Panc1 (cell line): ENCODE results near the gene XIST. TPM values are rescaled to one million over a fixed set of nuclear protein-coding genes. Genes with fewer than 3 reads are reported as not detected.
A peak's percentile ranks its signal among the peaks of the same experiment; 100 is the strongest.

ENCODE experiments used
- ATAC-seq: fragments of 200-7000 bp; cut with Tn5 transposase; 2 replicates; pipeline ENCODE4 v1.9.1; 2020; ENCODE audit warnings: mild to moderate bottlenecking, moderate library complexity
- BruUV-seq: library from RNA; stranded (reverse); fragments of 400-500 nt; replicated peaks from 2 replicates; lab custom pipeline; 2021; lab: Mats Ljungman, UMichigan
- CTCF ChIA-PET: fragments of 300-600 bp; sonication (Branson Sonifier 250); formaldehyde crosslinking; loops from one replicate; lab custom pipeline; 2022; ENCODE audit warnings: antibody characterized with exemption; lab: Charles Lee
- POLR2A ChIA-PET: fragments of 300-600 bp; sonication (Branson Sonifier 250); formaldehyde crosslinking; loops from one replicate; lab custom pipeline; 2022; ENCODE audit warnings: antibody characterized with exemption; lab: Charles Lee
- DNase-seq: peaks from one replicate; pipeline ENCODE4 v3.0.0-alpha.2; 2010; ENCODE audit warnings: low read depth, low spot score
- H3K27ac ChIP-seq: 2 replicates; pipeline ENCODE4 v1.5.1; 2011; ENCODE audit warnings: mild to moderate bottlenecking, low read length, inconsistent platforms
- H3K27me3 ChIP-seq: fragments of 200-500 bp; sonication (Bioruptor generic); 2 replicates; pipeline ENCODE4 v1.6.0; 2014; ENCODE audit warnings: low read length, inconsistent platforms; ENCODE audit not compliant: control insufficient read depth, insufficient read depth
- H3K36me3 ChIP-seq: fragments of 200-500 bp; sonication (Bioruptor generic); 2 replicates; pipeline ENCODE4 v1.5.1; 2014; ENCODE audit warnings: inconsistent platforms, mild to moderate bottlenecking, low read length, moderate library complexity; ENCODE audit not compliant: control insufficient read depth, insufficient read depth
- H3K4me1 ChIP-seq: 2 replicates; pipeline ENCODE4 v1.5.1; 2011; ENCODE audit warnings: inconsistent platforms, mild to moderate bottlenecking, low read length, moderate library complexity; ENCODE audit not compliant: control insufficient read depth, insufficient read depth
- H3K4me3 ChIP-seq, 2 experiments: 2 replicates each; pipeline ENCODE4 v1.5.1; 2011 to 2012; ENCODE audit warnings: low read depth in 2 of 2, low read length in 2 of 2, mild to moderate bottlenecking in 2 of 2, inconsistent platforms in 1 of 2, moderate library complexity in 1 of 2
- H3K9me3 ChIP-seq: fragments of 200-500 bp; sonication (Bioruptor generic); 2 replicates; pipeline ENCODE4 v1.5.1; 2014; ENCODE audit warnings: low read depth, mild to moderate bottlenecking, inconsistent platforms, low read length, moderate library complexity; ENCODE audit not compliant: control insufficient read depth, insufficient read depth
- POLR2AphosphoS5 ChIP-seq: IDR thresholded peaks from 2 replicates; pipeline ENCODE4 v1.6.1; 2012; ENCODE audit warnings: mild to moderate bottlenecking, low read depth, low read length, moderate library complexity
- SIN3A ChIP-seq: IDR thresholded peaks from 2 replicates; pipeline ENCODE4 v1.6.1; 2012; ENCODE audit warnings: low read depth, mild to moderate bottlenecking, low read length, moderate library complexity, borderline replicate concordance; ENCODE audit not compliant: insufficient read depth
- TCF7L2 ChIP-seq: IDR thresholded peaks from 2 replicates; pipeline ENCODE4 v1.6.1; 2011; ENCODE audit warnings: mild to moderate bottlenecking, low read depth, low read length, inconsistent platforms
- in situ Hi-C: cut with HindIII; loops from 2 replicates; pipeline ENCODE4 v1.10.0; 2016; ENCODE audit warnings: low sequenced_read_pairs, low pct_unique_long_range_greater_than_20kb
- intact Hi-C: fragments of 100-400 bp; cut with micrococcal nuclease; formaldehyde crosslinking; loops from one replicate; pipeline ENCODE4 v1.10.0; 2022; ENCODE audit not compliant: unreplicated experiment
- total RNA-seq: library from RNA; stranded (reverse); gene quantifications from one replicate; pipeline ENCODE4 v1.2.1, GENCODE V29; 2021; ENCODE audit not compliant: unreplicated experiment
- TF ChIP-seq, protein P1 (sequence below), 2 experiments: IDR thresholded peaks; 2 replicates each; pipeline ENCODE4 v1.6.1; 2011 to 2012; ENCODE audit warnings: low read depth in 2 of 2, control low read depth in 1 of 2, low read length in 1 of 2, mild to moderate bottlenecking in 1 of 2, moderate library complexity in 1 of 2; ENCODE audit not compliant: insufficient read depth in 1 of 2
- TF ChIP-seq, protein P2 (sequence below): fragments of 450-650 bp; IDR thresholded peaks from 2 replicates; pipeline ENCODE4 v1.5.1; 2017; ENCODE audit warnings: mild to moderate bottlenecking

XIST gene
- total RNA-seq, 1 experiment from 2014 or later: 0.64 TPM

DNA sequence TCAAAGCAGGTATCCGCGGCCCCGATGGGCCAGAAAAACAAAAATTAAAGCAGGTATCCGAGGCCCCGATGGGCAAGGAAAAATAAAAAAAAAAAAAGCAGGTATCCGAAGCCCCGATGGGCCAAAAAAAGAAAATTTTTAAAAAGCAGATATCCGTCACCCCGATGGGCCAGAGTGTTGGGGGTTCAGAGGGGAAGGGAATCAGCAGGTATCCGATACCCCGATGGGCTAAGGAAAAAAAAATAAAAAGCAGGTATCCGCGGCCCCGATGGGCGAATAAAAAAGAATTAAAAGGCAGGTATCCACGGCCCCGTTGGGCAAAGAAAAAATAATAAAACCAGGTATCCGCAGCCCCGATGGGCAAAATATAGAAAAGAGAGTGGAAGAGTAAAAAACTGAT lies 492 bp downstream of the XIST start:
- in situ Hi-C loops: no loop called here

DNA sequence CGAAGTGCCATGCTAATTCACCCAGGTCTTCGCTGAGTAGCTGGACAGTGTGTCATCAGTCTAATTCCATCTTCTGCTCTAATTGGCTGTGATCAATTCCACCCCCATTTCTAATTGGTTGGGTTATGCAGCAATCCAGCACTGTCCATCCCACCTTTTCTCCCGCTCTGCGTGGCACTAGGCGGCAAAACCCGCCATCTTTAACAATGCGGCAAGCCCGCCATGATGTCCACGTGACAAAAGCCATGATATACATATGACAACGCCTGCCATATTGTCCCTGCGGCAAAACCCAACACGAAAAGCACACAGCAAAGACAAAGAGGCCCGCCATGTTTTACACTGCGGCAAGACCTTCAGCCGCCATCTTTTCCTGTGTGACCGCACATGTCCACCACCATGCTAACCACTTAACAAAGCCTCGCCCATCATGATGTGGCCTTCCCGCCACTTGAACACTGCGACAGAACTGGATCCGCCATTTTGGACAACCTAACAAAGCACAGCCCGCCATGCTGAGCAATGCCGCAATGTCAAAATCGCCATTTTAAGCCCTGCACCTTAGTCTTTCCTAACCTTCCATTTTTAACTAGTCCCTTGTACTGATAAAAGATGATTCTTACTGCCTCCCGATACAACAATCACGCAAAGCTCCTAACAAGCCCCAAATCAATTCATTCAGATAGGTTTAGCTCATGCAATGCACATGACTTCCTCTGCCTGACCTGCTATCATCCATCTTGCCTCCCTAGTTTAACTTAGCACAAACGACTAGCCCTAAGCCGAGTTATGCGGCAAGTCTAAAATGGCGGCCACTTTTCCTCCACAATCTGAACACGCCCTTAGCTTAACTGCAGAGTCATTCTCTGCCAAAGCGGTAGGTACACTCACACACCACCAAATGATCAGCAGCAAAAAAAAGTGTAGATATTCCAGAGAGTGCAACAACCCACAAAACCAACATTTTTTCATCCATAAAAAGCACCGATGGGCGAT lies 1.2 kb downstream of the XIST start:
- H3K36me3 ChIP-seq: no peaks in the 10 kb centered on the region
- no peak overlapping the region for H3K27ac ChIP-seq
- intact Hi-C loops: no loop called here
- BruUV-seq: no TSS peak
- no peaks in the 10 kb centered on the region for H3K27me3 ChIP-seq
- no peak for ATAC-seq
- POLR2A ChIA-PET: no interaction called here
- peak overlapping the region in 1 of 2 experiments; percentile 27; a peak in 1 of 4 replicates for H3K4me3 ChIP-seq
- H3K4me1 ChIP-seq: no peaks in the 10 kb centered on the region; the same call in 1 of the 2 replicates
- no peak for DNase-seq
- TF ChIP-seq SIN3A (no peak), TCF7L2 (no peak)
- TF ChIP-seq, protein P1, sequence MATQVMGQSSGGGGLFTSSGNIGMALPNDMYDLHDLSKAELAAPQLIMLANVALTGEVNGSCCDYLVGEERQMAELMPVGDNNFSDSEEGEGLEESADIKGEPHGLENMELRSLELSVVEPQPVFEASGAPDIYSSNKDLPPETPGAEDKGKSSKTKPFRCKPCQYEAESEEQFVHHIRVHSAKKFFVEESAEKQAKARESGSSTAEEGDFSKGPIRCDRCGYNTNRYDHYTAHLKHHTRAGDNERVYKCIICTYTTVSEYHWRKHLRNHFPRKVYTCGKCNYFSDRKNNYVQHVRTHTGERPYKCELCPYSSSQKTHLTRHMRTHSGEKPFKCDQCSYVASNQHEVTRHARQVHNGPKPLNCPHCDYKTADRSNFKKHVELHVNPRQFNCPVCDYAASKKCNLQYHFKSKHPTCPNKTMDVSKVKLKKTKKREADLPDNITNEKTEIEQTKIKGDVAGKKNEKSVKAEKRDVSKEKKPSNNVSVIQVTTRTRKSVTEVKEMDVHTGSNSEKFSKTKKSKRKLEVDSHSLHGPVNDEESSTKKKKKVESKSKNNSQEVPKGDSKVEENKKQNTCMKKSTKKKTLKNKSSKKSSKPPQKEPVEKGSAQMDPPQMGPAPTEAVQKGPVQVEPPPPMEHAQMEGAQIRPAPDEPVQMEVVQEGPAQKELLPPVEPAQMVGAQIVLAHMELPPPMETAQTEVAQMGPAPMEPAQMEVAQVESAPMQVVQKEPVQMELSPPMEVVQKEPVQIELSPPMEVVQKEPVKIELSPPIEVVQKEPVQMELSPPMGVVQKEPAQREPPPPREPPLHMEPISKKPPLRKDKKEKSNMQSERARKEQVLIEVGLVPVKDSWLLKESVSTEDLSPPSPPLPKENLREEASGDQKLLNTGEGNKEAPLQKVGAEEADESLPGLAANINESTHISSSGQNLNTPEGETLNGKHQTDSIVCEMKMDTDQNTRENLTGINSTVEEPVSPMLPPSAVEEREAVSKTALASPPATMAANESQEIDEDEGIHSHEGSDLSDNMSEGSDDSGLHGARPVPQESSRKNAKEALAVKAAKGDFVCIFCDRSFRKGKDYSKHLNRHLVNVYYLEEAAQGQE (IDR thresholded peaks at IDR 0.05; ENCODE audit: insufficient read depth in 1 of 2, low read depth in 2 of 2, low read length in 1 of 2): no peak
- in situ Hi-C loops: no loop called here
- H3K9me3 ChIP-seq: no peaks in the 10 kb centered on the region
- CTCF ChIA-PET: no interaction called here

More for the DNA sequence above, 492 bp downstream of the XIST start:
- ChIA-PET CTCF (no interaction called here), POLR2A (no interaction called here)
- no peaks in the 10 kb centered on the region for H3K36me3 ChIP-seq
- intact Hi-C loops: no loop called here
- H3K27me3 ChIP-seq: no peaks in the 10 kb centered on the region
- TF ChIP-seq, protein P2, sequence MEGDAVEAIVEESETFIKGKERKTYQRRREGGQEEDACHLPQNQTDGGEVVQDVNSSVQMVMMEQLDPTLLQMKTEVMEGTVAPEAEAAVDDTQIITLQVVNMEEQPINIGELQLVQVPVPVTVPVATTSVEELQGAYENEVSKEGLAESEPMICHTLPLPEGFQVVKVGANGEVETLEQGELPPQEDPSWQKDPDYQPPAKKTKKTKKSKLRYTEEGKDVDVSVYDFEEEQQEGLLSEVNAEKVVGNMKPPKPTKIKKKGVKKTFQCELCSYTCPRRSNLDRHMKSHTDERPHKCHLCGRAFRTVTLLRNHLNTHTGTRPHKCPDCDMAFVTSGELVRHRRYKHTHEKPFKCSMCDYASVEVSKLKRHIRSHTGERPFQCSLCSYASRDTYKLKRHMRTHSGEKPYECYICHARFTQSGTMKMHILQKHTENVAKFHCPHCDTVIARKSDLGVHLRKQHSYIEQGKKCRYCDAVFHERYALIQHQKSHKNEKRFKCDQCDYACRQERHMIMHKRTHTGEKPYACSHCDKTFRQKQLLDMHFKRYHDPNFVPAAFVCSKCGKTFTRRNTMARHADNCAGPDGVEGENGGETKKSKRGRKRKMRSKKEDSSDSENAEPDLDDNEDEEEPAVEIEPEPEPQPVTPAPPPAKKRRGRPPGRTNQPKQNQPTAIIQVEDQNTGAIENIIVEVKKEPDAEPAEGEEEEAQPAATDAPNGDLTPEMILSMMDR: no peak
- TF ChIP-seq POLR2AphosphoS5 (no peak), TCF7L2 (no peak), SIN3A (no peak)
- TF ChIP-seq, protein P1 (IDR thresholded peaks at IDR 0.05; ENCODE audit: insufficient read depth in 1 of 2, low read depth in 2 of 2, low read length in 1 of 2): no peak
- no TSS peak for BruUV-seq
- H3K27ac ChIP-seq: no peak overlapping the region
- peak overlapping the region in 1 of 2 experiments; percentile 27; a peak in 1 of 4 replicates for H3K4me3 ChIP-seq
- H3K9me3 ChIP-seq: no peaks in the 10 kb centered on the region
- DNase-seq: no peak
- ATAC-seq: no peak
- no peaks in the 10 kb centered on the region; the same call in 1 of the 2 replicates for H3K4me1 ChIP-seq
